Activated naive CD8-positive, alpha-beta T cell treated with anti-CD3 and anti-CD28 coated beads for 36 hours (primary cell): ENCODE measurements around the gene PPP1R9A. TPM values are rescaled to one million over a fixed set of nuclear protein-coding genes. Genes with fewer than 3 reads are reported as not detected.

Experiments
- DNase-seq: peaks from one replicate; pipeline ENCODE4 v3.0.0; 2021
- H3K27ac Mint-ChIP-seq: one replicate; pipeline ENCODE4 v1.8.0; 2022; ENCODE audit warnings: mild to moderate bottlenecking, moderate library complexity, mixed read lengths
- H3K27me3 Mint-ChIP-seq: one replicate; pipeline ENCODE4 v1.8.0; 2022; ENCODE audit warnings: mild to moderate bottlenecking, mixed read lengths
- H3K36me3 Mint-ChIP-seq: one replicate; pipeline ENCODE4 v1.8.0; 2021; ENCODE audit warnings: mild to moderate bottlenecking, mixed read lengths
- H3K4me1 Mint-ChIP-seq: one replicate; pipeline ENCODE4 v1.8.0; 2021; ENCODE audit warnings: mixed read lengths
- H3K4me3 Mint-ChIP-seq: one replicate; pipeline ENCODE4 v1.8.0; 2022; ENCODE audit warnings: mild to moderate bottlenecking, moderate library complexity, mixed read lengths
- H3K9me3 Mint-ChIP-seq: one replicate; pipeline ENCODE4 v1.8.0; 2022; ENCODE audit warnings: mixed read lengths
- total RNA-seq, 2 experiments: library from RNA; stranded (reverse); gene quantifications; one replicate each; pipeline ENCODE4 v1.2.3, GENCODE V29; 2021

The PPP1R9A gene
- total RNA-seq, 2 experiments from 2014 or later: 0.08 to 0.16 TPM

DNA sequence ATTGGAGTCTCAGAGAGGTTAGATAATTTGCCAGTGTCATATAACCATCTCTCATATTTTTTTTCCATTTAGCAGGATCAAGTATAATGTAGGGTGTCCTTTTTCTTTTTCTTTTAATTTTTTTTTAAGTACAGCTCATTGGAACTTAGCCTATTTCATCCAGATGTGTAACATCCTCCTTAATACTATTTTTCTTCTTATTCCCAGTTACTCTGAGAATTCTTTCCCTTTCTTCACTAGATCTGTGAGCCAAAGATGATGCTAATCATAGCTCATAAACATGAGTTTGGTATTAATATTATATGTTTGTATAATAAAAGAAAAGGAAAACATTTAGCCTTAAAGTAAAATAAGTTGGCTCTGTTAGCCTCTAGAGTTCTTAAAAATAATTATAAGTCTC, 32.8 kb downstream of the PPP1R9A start:
- H3K27me3 Mint-ChIP-seq: peaks cover 3% of the 10 kb centered on the region
- no peak overlapping the region for H3K27ac Mint-ChIP-seq
- no peaks in the 10 kb centered on the region for H3K36me3 Mint-ChIP-seq
- H3K4me3 Mint-ChIP-seq: no peak overlapping the region
- H3K4me1 Mint-ChIP-seq: no peaks in the 10 kb centered on the region
- no peaks in the 10 kb centered on the region for H3K9me3 Mint-ChIP-seq
- no peak for DNase-seq

DNA sequence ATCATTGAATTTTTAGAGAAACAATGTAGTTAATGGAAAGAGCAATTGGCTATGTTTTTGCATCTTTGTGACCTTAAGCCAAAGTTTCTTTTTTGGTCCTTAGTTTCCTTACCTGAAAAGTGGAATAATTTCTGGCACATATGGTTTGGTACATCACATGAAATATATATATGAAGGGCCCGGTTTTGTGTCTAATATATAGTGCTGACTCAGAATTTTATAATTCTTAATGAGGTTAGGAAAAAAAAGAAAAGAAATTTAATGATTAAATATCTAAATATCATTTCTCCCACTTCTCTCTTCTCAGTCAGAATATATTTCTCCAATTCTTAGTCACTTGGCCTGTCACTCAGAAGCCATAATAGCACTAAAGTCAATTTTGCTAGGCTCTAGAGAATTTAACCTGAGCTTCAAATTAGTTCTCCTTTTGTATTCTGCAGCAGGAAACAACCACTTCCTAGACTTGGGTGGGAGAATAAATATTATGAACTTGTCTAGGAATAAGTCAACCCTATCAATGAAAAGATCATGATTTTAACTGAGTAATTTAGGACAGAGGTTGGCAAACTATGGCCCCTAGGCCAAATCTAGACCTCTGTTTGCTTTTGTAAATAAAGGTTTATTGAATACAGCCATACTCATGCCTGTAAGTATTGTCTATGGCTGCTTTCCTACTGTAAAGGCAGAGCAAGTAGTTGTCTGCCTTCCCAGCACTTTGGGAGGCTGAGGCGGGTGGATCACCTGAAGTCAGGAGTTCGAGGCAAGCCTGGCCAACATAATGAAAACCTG, 34.6 kb downstream of the PPP1R9A start:
- Mint-ChIP-seq H3K27ac (no peak overlapping the region), H3K9me3 (no peaks in the 10 kb centered on the region), H3K27me3 (no peaks in the 10 kb centered on the region), H3K4me3 (no peak overlapping the region), H3K36me3 (no peaks in the 10 kb centered on the region), H3K4me1 (no peaks in the 10 kb centered on the region)
- no peak for DNase-seq

DNA sequence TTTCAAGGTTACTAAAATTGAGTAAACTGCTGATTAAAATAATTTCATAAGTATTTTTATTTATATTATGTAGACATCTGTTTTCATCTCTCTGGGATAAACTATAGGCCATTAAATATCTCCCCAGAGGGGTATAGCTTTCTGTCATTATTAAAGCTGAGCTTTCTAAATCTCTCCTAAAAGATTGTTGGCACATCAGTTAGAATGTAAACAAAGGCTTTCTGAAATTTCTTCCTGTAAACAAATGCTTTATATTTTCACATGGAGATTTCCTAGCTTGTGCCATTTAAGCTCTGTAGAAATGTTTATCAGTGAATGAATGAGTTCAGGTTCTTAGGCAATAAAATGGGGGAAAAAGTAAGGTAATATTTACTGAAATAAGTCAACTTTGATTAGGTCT, 35.7 kb downstream of the PPP1R9A start:
- H3K27me3 Mint-ChIP-seq: no peaks in the 10 kb centered on the region
- no peak overlapping the region for H3K4me3 Mint-ChIP-seq
- no peaks in the 10 kb centered on the region for H3K36me3 Mint-ChIP-seq
- no peak for DNase-seq
- no peaks in the 10 kb centered on the region for H3K9me3 Mint-ChIP-seq
- no peaks in the 10 kb centered on the region for H3K4me1 Mint-ChIP-seq
- H3K27ac Mint-ChIP-seq: no peak overlapping the region

DNA sequence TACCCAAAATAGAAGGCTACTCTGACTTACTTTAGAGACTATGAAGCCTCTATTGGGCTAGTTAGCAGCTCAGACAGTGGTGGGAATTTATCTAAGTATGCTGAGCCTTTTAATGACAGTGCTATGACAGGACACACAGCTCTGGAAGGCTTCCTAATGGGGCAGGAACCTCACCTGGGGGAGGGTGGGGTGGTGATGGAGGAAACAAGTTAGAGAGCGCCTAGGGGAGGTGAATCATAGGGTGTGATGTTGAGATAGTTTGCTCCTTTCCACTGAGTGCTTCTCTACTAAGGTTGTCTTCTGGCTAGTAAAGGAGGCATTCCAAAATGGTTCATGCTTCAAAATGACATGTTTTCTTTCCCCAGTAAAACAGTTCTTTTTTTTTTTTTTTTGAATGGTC, 42.1 kb downstream of the PPP1R9A start:
- H3K4me1 Mint-ChIP-seq: no peaks in the 10 kb centered on the region
- H3K27ac Mint-ChIP-seq: no peak overlapping the region
- peaks cover 2% of the 10 kb centered on the region for H3K9me3 Mint-ChIP-seq
- no peaks in the 10 kb centered on the region for H3K36me3 Mint-ChIP-seq
- H3K4me3 Mint-ChIP-seq: no peak overlapping the region
- no peak for DNase-seq
- H3K27me3 Mint-ChIP-seq: no peaks in the 10 kb centered on the region

DNA sequence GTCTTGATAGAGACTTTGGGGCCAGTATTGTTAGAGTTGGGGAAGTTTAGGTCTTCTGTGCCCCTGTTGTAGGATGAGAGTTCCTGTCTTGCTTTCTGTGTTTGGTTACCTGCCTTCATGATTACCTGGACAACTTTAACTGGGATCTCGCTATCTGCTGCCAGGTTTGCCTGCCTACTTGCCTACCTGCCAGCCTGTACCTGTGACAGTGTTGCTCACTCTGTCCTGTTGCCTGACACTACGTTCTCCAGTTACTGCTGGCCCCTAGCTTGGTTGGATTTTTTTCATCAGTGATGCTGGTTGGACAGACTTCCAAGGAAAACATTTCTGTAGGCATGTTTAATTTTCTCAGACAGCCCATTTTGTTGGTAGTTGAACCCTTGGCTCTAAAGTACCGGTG, 48.4 kb downstream of the PPP1R9A start:
- Mint-ChIP-seq H3K27me3 (no peaks in the 10 kb centered on the region), H3K9me3 (peaks cover 2% of the 10 kb centered on the region), H3K36me3 (no peaks in the 10 kb centered on the region), H3K4me3 (no peak overlapping the region), H3K27ac (no peak overlapping the region), H3K4me1 (no peaks in the 10 kb centered on the region)
- DNase-seq: no peak

DNA sequence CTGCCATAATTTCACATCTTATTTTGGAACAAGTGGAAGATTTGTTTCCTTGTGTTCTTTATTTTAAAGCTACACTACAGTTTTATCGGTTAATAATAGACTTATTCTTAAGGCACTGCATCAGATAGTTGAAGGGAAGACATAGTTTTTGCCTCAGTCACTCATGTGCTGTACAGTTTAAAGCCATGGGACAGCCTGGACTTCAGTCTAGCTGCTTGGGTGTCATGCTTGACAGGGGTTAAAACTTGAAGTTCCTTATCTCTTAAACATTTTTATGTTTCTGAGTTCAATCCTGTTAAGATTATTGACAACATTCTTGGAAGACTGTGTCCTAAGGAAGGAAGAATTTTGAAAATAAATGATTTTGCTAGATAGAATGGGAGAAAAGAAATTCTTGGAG, 49.7 kb downstream of the PPP1R9A start:
- H3K4me1 Mint-ChIP-seq: no peaks in the 10 kb centered on the region
- no peaks in the 10 kb centered on the region for H3K27me3 Mint-ChIP-seq
- no peaks in the 10 kb centered on the region for H3K36me3 Mint-ChIP-seq

DNA sequence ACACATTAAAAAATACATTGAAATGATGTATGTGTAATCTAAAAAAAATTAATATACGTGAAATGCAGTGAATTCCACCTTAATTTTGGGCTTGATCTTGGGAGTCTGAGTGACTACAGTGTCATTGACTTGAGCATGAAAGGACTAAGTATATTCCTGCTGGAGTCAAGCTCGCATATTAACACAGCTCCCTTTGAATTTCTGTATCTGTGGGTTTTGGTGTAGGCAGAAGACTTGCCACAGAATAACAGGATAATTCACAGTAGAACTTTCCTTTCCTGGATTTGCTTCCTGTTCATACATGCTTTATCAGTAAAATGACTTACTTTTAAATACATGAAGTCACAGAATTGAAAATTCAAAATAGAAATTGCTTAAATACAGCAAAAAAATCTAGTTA, 55.3 kb downstream of the PPP1R9A start:
- Mint-ChIP-seq H3K4me3 (no peak overlapping the region), H3K27ac (no peak overlapping the region), H3K27me3 (no peaks in the 10 kb centered on the region), H3K9me3 (peaks cover 13% of the 10 kb centered on the region), H3K36me3 (no peaks in the 10 kb centered on the region), H3K4me1 (no peaks in the 10 kb centered on the region)
- no peak for DNase-seq

More for the DNA sequence above, 49.7 kb downstream of the PPP1R9A start:
- Mint-ChIP-seq H3K4me3 (no peak overlapping the region), H3K27ac (no peak overlapping the region), H3K9me3 (peaks cover 2% of the 10 kb centered on the region)
- DNase-seq: no peak

DNA sequence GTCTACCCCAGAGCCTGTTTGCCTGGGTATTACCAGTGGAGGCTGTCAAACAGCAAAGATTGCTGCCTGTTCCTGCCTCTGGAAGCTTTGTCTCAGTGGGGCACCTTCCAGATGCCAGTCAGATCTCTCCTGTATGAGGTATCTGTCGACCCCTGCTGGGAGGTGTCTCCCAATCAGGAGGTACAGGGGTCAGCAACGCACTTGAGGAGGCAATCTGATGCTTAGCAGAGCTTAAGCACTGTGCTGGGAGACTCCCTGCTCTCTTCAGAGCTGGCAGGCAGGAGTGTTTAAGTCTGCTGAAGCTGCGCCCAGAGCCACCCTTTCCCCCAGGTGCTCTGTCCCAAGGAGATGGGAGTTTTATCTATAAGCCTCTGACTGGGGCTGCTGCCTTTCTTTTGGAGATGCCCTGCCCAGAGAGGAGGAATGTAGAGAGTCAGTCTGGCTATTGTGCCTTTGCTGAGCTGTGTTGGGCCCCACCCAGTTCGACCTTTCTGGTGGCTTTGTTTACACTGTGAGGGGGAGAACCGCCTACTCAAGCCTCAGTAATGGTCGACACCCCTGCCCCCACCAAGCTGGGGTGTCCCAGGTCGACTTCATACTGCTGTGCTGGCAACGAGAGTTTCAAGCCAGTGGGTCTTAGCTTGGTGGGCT, 62.2 kb downstream of the PPP1R9A start:
- H3K27me3 Mint-ChIP-seq: no peaks in the 10 kb centered on the region
- no peak for DNase-seq
- H3K4me3 Mint-ChIP-seq: no peak overlapping the region
- no peaks in the 10 kb centered on the region for H3K4me1 Mint-ChIP-seq
- no peaks in the 10 kb centered on the region for H3K36me3 Mint-ChIP-seq
- peaks cover 13% of the 10 kb centered on the region for H3K9me3 Mint-ChIP-seq
- H3K27ac Mint-ChIP-seq: no peak overlapping the region

DNA sequence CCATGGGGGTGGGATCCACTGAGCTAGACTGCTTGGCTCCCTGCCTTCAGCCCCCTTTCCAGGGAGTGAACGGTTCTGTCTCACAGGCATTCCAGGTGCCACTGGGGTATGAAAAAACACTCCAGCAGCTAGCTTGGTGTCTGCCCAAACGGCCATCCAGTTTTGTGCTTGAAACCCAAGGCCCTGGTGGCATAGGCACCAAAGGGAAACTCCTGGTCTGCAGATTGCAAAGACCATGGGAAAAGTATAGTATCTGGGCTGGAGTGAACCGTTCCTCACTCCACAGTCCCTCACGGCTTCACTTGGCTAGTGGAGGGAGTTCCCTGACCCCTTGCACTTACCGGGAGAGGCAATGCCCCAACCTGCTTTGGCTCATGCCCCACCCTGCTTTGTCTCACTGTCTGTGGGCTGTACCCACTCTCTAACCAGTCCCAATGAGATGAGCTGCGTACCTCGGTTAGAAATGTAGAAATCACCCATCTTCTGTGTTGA, 62.7 kb downstream of the PPP1R9A start:
- no peak for DNase-seq
- no peak overlapping the region for H3K27ac Mint-ChIP-seq
- peaks cover 7% of the 10 kb centered on the region for H3K9me3 Mint-ChIP-seq
- H3K4me1 Mint-ChIP-seq: no peaks in the 10 kb centered on the region
- no peaks in the 10 kb centered on the region for H3K36me3 Mint-ChIP-seq
- H3K27me3 Mint-ChIP-seq: no peaks in the 10 kb centered on the region
- H3K4me3 Mint-ChIP-seq: no peak overlapping the region

DNA sequence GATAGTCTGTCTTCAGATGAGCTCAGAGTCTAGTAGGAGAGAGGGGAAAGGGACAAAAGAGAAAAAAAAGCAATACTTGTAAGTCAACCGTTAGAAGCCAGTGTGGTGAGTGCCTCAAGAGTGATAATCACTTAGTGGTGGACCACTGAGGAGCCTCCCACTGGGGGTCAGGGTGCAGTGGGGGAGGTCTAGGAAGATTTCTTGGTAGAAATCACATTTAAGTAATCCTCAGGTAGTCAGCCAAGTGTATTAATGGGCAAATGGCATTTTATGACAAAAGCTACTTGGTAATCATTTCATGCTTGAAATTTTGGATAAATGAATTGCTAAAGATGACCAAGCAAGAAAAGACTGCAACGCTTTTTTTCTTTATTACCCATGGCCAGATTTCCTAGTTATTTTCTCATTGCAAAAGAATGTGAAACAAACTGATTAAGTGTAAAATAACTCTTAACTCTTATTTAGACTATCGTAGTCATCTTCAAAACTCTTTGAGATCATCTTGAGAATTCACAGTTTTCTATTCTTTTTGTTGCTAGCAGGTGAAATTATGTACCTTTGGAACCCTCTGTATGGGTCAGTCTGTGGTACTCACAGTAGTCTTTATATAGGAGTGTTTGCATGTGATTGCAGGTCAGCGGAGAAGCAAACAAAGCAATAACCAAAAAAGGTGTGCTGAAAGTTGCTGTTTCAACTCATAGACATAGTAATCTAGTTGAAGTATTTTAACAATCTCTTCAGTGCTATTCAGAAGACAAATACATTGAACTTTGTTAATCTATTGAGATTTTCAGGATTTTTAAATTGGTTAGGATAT, 63.9 kb downstream of the PPP1R9A start:
- Mint-ChIP-seq H3K4me3 (no peak overlapping the region), H3K9me3 (peaks cover under 1% of the 10 kb centered on the region), H3K27me3 (no peaks in the 10 kb centered on the region), H3K4me1 (no peaks in the 10 kb centered on the region), H3K27ac (no peak overlapping the region), H3K36me3 (no peaks in the 10 kb centered on the region)
- no peak for DNase-seq

DNA sequence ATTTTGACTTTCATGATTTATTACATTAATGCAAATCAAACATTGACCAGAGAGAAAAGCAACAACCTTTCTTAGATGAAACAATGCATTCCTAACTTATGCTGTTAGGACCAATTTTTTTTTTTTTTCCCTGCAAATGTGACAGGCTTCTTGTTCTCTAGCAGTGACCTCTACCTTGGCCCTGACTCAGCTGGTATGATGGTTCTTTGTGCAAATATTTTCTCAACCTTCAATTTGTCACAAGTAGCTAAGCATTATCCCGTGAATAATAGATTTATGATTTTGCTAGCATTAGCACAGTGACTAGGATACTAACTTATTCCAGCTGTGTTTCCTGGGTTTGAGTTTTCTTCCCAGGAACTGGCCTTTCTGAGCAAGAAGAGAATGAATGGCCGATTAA, 64.9 kb downstream of the PPP1R9A start:
- no peaks in the 10 kb centered on the region for H3K36me3 Mint-ChIP-seq

DNA sequence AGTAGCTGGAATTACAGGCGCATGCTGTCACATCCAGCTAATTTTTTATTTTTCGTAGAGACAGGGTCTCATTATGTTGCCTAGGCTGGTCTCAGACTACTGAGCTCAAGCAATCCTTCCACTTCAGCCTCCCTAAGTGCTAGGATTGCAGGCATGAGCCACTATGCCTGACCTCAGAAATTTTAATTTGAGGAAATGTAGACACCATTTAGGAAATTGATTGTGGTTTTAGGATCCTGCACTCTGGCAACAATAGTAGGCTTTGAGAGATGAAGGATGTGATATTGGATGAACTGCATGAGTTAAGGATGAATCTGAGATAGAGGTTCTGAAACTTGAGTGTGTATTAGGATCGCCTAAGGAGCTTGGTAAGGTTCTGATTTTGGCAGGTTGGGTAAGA, 66.5 kb downstream of the PPP1R9A start:
- no peaks in the 10 kb centered on the region for H3K27me3 Mint-ChIP-seq
- H3K36me3 Mint-ChIP-seq: no peaks in the 10 kb centered on the region
- no peak overlapping the region for H3K27ac Mint-ChIP-seq
- no peaks in the 10 kb centered on the region for H3K9me3 Mint-ChIP-seq
- H3K4me1 Mint-ChIP-seq: no peaks in the 10 kb centered on the region
- DNase-seq: no peak
- no peak overlapping the region for H3K4me3 Mint-ChIP-seq

More for the DNA sequence above, 64.9 kb downstream of the PPP1R9A start:
- no peak overlapping the region for H3K27ac Mint-ChIP-seq
- H3K4me1 Mint-ChIP-seq: no peaks in the 10 kb centered on the region
- no peak for DNase-seq
- no peaks in the 10 kb centered on the region for H3K9me3 Mint-ChIP-seq
- no peaks in the 10 kb centered on the region for H3K27me3 Mint-ChIP-seq
- no peak overlapping the region for H3K4me3 Mint-ChIP-seq

DNA sequence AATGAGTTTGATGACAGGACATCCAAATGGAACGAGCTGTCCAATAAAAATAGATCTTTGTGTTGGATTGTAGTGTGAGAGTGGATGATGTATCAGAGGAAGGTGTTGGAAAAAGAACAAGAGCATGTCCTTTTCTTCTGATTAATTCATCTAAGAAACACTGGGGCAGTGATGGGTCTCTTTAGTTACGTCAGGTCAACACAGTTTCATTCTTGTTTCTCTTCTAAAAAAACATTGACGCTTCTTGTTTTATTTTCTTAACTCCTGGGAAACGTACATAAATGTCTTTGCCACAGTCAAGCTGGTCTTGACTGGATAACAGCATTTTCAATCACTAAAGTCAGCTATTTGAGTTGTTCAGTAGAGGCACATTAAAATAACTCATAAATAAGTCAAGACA, 67.0 kb downstream of the PPP1R9A start:
- Mint-ChIP-seq H3K27me3 (no peaks in the 10 kb centered on the region), H3K9me3 (no peaks in the 10 kb centered on the region), H3K4me1 (no peaks in the 10 kb centered on the region), H3K4me3 (no peak overlapping the region), H3K36me3 (no peaks in the 10 kb centered on the region), H3K27ac (no peak overlapping the region)
- DNase-seq: no peak

DNA sequence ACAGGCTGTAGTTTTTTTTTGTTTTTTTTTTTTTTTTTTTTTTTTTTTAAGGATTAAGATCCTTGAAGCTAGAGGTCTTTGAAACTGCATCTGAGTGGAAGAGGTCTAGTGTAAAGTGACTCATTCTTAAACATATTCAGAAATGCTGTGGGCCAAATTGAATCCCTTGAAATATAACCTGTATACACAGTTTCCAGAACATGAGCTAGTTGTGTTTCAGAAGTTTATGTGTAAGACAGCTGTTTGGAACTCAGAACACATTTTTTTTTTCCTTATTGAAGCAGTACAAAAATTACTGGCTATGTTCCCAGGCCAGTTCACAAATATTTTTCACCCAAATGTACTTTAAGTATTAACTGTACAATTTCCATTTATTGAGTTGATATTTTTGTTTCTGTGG, 67.9 kb downstream of the PPP1R9A start:
- no peaks in the 10 kb centered on the region for H3K36me3 Mint-ChIP-seq
- H3K9me3 Mint-ChIP-seq: no peaks in the 10 kb centered on the region
- H3K4me1 Mint-ChIP-seq: no peaks in the 10 kb centered on the region
- no peak for DNase-seq
- H3K27me3 Mint-ChIP-seq: no peaks in the 10 kb centered on the region
- H3K4me3 Mint-ChIP-seq: no peak overlapping the region
- H3K27ac Mint-ChIP-seq: no peak overlapping the region

DNA sequence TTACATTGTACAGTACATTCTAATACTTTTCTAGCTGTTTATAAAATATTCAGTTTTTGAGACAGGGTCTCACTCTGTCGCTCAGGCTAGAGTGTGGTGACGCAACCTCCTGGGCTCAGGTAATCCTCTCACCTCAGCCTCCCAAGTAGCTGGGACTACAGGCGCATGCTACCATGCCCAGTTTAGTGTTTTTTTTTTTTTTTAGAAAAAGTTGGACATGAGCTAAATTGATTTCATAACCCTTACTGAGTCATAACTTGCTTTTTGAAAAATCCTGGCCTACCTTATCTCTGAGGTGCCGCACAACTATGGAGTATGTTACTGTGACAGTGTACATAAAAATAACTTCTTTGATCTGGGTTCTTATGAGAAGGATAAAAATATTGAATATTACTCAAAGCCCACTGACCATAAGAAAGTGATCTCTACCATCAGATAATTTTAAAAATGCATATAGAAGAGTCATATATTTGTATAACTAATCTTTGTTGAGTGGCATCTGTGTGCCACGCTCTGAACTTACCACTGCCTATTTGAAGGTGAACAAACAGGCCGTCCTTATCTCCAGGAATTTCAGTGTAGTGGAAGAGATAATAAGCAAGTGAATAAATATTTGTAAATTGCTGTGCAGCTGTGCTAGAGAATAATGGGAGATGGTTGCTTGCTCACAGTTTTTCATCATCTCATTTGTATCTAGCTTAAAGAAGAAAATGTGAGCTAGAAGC, 73.2 kb downstream of the PPP1R9A start:
- H3K27me3 Mint-ChIP-seq: no peaks in the 10 kb centered on the region
- H3K36me3 Mint-ChIP-seq: no peaks in the 10 kb centered on the region
- H3K9me3 Mint-ChIP-seq: peaks cover 5% of the 10 kb centered on the region
- no peaks in the 10 kb centered on the region for H3K4me1 Mint-ChIP-seq
- DNase-seq: no peak
- H3K4me3 Mint-ChIP-seq: no peak overlapping the region
- no peak overlapping the region for H3K27ac Mint-ChIP-seq
